ENCODE data around the gene NECTIN3.

The NECTIN3 gene

DNA sequence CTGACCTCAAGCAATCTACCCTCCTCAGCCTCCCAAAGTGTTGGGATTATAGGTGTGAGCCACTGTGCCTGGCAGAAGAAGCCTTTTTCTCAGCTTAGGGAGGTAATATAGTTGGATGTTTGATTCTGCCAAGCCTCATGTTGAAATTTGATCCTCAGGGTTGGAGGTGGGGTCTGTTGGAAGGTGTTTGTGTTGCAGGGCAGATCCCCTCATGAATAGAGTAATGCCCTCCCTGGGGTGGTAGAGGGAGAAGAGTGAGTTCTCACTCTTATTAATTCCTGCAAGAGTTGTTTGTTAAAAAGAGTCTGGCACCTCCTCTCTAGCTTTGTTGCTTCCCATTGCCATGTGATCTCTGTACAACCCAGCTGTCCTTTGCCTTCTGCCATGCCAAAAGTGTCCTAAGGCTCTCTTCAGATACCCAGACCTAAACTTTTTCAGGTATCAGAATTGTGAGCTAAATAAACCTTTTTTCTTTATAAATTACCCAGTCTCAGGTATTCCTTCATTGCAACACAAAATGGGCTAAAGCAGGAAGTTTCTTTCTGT is 16.4 kb downstream of the NECTIN3 start:
- Histone ChIP-seq H3K27ac (ENCODE audit: extremely low read depth, low read depth, low read length) (no peak overlapping the region), H3K9me3 (ENCODE audit: control insufficient read depth, insufficient read depth, low read depth, low read length) (no peaks in the 10 kb centered on the region), H3K4me1 (ENCODE audit: control insufficient read depth, insufficient read depth, low read length) (peaks cover 4% of the 10 kb centered on the region; the same call in 1 of the 2 replicates), H3K4me3 (ENCODE audit: low read depth, low read length) (no peak overlapping the region), H3K36me3 (ENCODE audit: control insufficient read depth in 2 of 2, insufficient read depth in 1 of 2, low read length in 2 of 2) (no peaks in the 10 kb centered on the region)
- ChIA-PET CTCF (no interaction called here), POLR2A (no interaction called here)
- TF ChIP-seq ZNF140 (tag by site-specific recombination; IDR thresholded peaks at IDR 0.05) = no peak

DNA sequence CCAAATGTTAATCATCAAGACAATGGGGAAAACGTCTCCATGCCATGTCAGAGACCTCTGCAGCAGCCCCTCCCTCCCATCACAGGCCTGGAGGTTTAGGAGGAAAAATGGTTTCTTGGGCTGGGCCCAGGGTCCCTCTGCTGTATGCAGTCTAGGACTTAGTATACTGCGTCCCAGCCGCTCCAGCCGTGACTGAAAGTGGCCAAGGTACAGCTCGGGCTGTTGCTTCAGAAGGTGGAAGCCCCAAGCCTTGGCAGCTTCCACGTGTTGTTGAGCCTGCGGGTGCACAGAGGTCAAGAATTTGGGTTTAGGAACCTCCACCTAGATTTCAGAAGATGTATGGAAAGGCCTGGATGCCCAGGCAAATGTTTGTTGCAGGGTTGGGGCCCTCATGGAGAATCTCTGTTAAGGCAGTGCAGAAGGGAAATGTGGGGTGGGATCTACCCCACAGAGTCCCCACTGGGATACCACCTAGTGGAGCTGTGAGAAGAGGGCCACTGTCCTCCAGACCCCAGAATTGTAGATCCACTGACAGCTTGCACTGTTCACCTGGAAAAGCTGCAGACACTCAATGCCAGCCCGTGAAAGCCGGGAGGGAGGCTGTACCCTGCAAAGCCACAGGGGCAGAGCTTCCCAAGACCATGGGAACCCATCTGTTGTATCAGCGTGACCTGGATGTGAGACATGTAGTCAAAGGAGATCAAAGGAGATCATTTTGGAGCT is 25.0 kb downstream of the NECTIN3 start:
- ChIA-PET CTCF (interaction anchor here (0.6 kb wide), 1 partner anchor 1763 kb away, joined by 4 read pairs; no protein-coding TSS in a partner anchor), POLR2A (no interaction called here)
- Histone ChIP-seq H3K27ac (ENCODE audit: extremely low read depth, low read depth, low read length) (no peak overlapping the region), H3K4me1 (ENCODE audit: control insufficient read depth, insufficient read depth, low read length) (no peaks in the 10 kb centered on the region), H3K4me3 (ENCODE audit: low read depth, low read length) (no peak overlapping the region), H3K9me3 (ENCODE audit: control insufficient read depth, insufficient read depth, low read depth, low read length) (no peaks in the 10 kb centered on the region), H3K36me3 (ENCODE audit: control insufficient read depth in 2 of 2, insufficient read depth in 1 of 2, low read length in 2 of 2) (no peaks in the 10 kb centered on the region)
- TF ChIP-seq ZNF48 (tag by site-specific recombination; IDR thresholded peaks at IDR 0.05) = no peak
- peak; percentile 49 for TF ChIP-seq ZNF585B (tag by site-specific recombination; IDR thresholded peaks at IDR 0.05)
- no peak for TF ChIP-seq ZNF670 (tag by site-specific recombination; IDR thresholded peaks at IDR 0.05; ENCODE audit: low read depth)

DNA sequence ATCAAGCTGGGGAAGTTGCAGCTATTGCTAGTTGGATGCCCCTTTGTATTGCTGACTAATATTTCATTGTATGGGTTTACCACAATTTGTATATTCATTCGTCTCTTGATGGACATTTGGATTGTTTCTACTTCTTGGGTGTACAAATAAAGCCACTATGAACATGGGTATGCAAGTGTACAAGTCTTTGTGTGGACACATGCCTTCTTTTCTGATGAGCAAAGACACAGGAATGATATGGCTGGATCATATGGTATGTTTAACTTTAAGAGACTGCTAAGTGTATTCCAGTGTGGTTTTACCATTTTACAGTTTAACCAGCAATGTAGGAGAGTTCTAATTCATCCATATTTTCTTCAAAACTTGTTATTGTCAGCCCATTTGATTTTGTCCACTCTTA is 32.2 kb downstream of the NECTIN3 start:
- CTCF ChIA-PET = no interaction called here
- TF ChIP-seq ZNF600 (tag by site-specific recombination; IDR thresholded peaks at IDR 0.05) = no peak
- TF ChIP-seq ZNF785 (tag by site-specific recombination; IDR thresholded peaks at IDR 0.05) = no peak
- TF ChIP-seq ZNF211 (tag by site-specific recombination; IDR thresholded peaks at IDR 0.05; ENCODE audit: low read depth) = no peak
- TF ChIP-seq ZNF335 (tag by site-specific recombination; conservative IDR thresholded peaks at IDR 0.05) = no peak
- TF ChIP-seq REPIN1 (tag by site-specific recombination; IDR thresholded peaks at IDR 0.05; ENCODE audit: low read depth) = no peak
- TF ChIP-seq ZSCAN16 (tag by site-specific recombination; IDR thresholded peaks at IDR 0.05) = no peak
- POLR2A ChIA-PET = no interaction called here
- Histone ChIP-seq H3K27ac (ENCODE audit: extremely low read depth, low read depth, low read length) (no peak overlapping the region), H3K9me3 (ENCODE audit: control insufficient read depth, insufficient read depth, low read depth, low read length) (no peaks in the 10 kb centered on the region), H3K36me3 (ENCODE audit: control insufficient read depth in 2 of 2, insufficient read depth in 1 of 2, low read length in 2 of 2) (no peaks in the 10 kb centered on the region), H3K4me1 (ENCODE audit: control insufficient read depth, insufficient read depth, low read length) (no peaks in the 10 kb centered on the region), H3K4me3 (ENCODE audit: low read depth, low read length) (no peak overlapping the region)

DNA sequence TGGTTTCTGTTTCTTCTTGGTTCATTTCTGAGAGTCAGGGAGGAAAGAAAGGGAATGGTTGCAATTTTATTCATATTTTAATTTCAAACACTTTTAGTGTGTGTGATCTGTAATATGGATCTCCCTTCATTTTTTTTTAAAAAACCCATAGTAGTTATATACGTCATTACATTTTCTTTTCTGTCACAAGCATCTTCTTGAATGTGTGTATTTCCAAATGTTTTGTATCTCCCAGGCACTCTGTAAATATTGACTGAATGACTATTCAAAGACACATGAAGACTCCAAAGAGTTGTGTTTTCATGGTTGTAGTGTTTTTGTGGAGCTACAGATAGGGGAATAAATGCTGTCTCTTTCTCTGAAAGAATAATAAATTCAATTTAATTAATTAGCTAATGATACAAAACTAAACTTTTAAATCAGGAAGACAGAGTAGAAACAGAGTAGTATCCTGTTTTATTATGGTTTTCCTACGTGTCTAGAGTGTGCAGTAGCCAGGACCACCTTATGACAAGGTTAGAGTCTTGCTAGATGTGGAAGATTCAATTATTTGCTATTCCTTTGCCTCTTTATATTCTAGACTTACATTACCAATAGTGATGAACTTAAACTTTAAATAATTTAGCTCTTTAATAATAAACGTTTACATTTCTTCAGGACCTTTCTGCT is 35.5 kb downstream of the NECTIN3 start:
- no peaks in the 10 kb centered on the region for H3K36me3 ChIP-seq (ENCODE audit: control insufficient read depth in 2 of 2, insufficient read depth in 1 of 2, low read length in 2 of 2)
- H3K4me1 ChIP-seq (ENCODE audit: control insufficient read depth, insufficient read depth, low read length) = no peaks in the 10 kb centered on the region
- no peaks in the 10 kb centered on the region for H3K9me3 ChIP-seq (ENCODE audit: control insufficient read depth, insufficient read depth, low read depth, low read length)
- ChIA-PET CTCF (no interaction called here), POLR2A (no interaction called here)
- H3K4me3 ChIP-seq (ENCODE audit: low read depth, low read length) = no peak overlapping the region
- H3K27ac ChIP-seq (ENCODE audit: extremely low read depth, low read depth, low read length) = no peak overlapping the region
- no peak for TF ChIP-seq ZNF140 (tag by site-specific recombination; IDR thresholded peaks at IDR 0.05)
- no peak for TF ChIP-seq ZNF223 (tag by site-specific recombination; IDR thresholded peaks at IDR 0.05)
- TF ChIP-seq ZNF747 (tag by site-specific recombination; IDR thresholded peaks at IDR 0.05) = no peak
- TF ChIP-seq ZBTB20 (tag by site-specific recombination; IDR thresholded peaks at IDR 0.05) = no peak
- TF ChIP-seq ZNF404 (tag by site-specific recombination; IDR thresholded peaks at IDR 0.05) = no peak
- TF ChIP-seq YY1 (tag by site-specific recombination; IDR thresholded peaks at IDR 0.05) = no peak
- no peak for TF ChIP-seq HOXD13 (CRISPR knock-in tag; IDR thresholded peaks at IDR 0.05; ENCODE audit: borderline replicate concordance)
- TF ChIP-seq ZNF629 (tag by site-specific recombination; IDR thresholded peaks at IDR 0.05) = no peak
- no peak for TF ChIP-seq ZSCAN18 (tag by site-specific recombination; IDR thresholded peaks at IDR 0.05)
- TF ChIP-seq ZNF529 (tag by site-specific recombination; IDR thresholded peaks at IDR 0.05; ENCODE audit: insufficient replicate concordance) = no peak
- no peak for TF ChIP-seq ZNF426 (tag by site-specific recombination; IDR thresholded peaks at IDR 0.05)
- no peak for TF ChIP-seq ZNF664 (tag by site-specific recombination; IDR thresholded peaks at IDR 0.05)
- TF ChIP-seq KLF16 (tag by site-specific recombination; IDR thresholded peaks at IDR 0.05) = no peak
- TF ChIP-seq ZNF626 (tag by site-specific recombination; IDR thresholded peaks at IDR 0.05) = no peak
- no peak for TF ChIP-seq ZNF10 (tag by site-specific recombination; IDR thresholded peaks at IDR 0.05)
- no peak for TF ChIP-seq ZNF23 (tag by site-specific recombination; IDR thresholded peaks at IDR 0.05; ENCODE audit: borderline replicate concordance)
- TF ChIP-seq, protein P1, sequence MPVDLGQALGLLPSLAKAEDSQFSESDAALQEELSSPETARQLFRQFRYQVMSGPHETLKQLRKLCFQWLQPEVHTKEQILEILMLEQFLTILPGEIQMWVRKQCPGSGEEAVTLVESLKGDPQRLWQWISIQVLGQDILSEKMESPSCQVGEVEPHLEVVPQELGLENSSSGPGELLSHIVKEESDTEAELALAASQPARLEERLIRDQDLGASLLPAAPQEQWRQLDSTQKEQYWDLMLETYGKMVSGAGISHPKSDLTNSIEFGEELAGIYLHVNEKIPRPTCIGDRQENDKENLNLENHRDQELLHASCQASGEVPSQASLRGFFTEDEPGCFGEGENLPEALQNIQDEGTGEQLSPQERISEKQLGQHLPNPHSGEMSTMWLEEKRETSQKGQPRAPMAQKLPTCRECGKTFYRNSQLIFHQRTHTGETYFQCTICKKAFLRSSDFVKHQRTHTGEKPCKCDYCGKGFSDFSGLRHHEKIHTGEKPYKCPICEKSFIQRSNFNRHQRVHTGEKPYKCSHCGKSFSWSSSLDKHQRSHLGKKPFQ (tag by site-specific recombination; IDR thresholded peaks at IDR 0.05) = no peak

Data from HEK293 (cell line).